Astrocyte (in vitro differentiated cells and primary cell): ENCODE measurements around the gene LILRB3.

ENCODE experiments used
- EZH2 ChIP-seq: IDR thresholded peaks from 2 replicates; pipeline ENCODE4 v1.6.1; 2012; ENCODE audit warnings: mild to moderate bottlenecking, low read length, inconsistent platforms; ENCODE audit not compliant: insufficient read depth
- TF ChIP-seq, protein P1 (sequence below): IDR thresholded peaks from 2 replicates; pipeline ENCODE4 v1.5.1; 2011; ENCODE audit warnings: low read depth, mild to moderate bottlenecking, inconsistent platforms, low read length, moderate library complexity; ENCODE audit not compliant: insufficient read depth

DNA sequence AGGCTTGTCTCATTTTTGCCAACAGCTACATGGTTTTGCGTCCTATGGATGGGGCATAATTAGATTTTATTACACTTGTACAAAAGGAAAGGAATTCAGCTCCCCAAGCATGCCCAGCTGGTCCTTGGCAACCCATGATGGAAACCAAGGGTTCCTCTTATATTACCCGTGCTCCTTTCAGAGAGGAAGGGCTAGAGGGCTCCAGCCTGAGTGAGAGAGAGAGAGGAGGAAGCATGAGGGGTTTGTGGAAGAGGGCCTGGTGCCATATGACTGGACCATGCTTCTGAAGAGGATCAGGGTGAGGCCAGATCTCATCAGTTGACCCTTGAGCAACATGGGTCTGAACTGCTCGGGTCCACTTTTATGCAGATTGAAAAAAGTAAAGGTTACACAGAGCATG, 25.7 kb downstream of the LILRB3 start:
- TF ChIP-seq, protein P1, sequence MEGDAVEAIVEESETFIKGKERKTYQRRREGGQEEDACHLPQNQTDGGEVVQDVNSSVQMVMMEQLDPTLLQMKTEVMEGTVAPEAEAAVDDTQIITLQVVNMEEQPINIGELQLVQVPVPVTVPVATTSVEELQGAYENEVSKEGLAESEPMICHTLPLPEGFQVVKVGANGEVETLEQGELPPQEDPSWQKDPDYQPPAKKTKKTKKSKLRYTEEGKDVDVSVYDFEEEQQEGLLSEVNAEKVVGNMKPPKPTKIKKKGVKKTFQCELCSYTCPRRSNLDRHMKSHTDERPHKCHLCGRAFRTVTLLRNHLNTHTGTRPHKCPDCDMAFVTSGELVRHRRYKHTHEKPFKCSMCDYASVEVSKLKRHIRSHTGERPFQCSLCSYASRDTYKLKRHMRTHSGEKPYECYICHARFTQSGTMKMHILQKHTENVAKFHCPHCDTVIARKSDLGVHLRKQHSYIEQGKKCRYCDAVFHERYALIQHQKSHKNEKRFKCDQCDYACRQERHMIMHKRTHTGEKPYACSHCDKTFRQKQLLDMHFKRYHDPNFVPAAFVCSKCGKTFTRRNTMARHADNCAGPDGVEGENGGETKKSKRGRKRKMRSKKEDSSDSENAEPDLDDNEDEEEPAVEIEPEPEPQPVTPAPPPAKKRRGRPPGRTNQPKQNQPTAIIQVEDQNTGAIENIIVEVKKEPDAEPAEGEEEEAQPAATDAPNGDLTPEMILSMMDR = no peak
- no peak for TF ChIP-seq EZH2
